ENCODE data around the gene RMDN2. TPM values are rescaled to one million over a fixed set of nuclear protein-coding genes. Genes with fewer than 3 reads are reported as not detected.

Gene RMDN2
- polyA plus RNA-seq, 1 experiment: 5.7 TPM

DNA sequence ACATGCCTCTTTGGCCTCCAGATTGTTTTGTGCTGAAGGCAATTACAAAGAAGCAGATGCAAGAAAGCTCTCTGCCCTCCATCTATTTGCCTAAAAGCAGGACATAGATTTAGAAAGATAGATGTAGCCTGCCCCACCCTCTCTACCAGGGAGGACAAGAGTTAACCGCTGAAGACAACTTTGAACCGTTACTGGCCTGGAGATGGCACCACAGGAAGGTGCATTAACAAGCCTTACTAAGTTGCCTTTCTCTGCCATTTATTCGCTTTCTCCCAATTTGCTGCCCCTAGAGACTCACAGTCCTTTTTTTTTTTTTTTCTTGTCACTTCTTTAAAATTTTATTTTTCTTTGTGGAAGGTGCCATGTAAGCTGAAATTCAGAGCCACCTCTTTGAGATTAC, 28.8 kb upstream of the RMDN2 start:
- Histone ChIP-seq H3K4me3 (ENCODE audit: low read depth, low read length) (no peak overlapping the region), H3K27me3 (ENCODE audit: control insufficient read depth, insufficient read depth, low read length) (no peaks in the 10 kb centered on the region), H3K9me3 (ENCODE audit: control insufficient read depth, insufficient read depth, low read length) (peaks cover 8% of the 10 kb centered on the region), H3K27ac (ENCODE audit: low read depth, low read length) (no peak overlapping the region)
- TF ChIP-seq, protein P1, sequence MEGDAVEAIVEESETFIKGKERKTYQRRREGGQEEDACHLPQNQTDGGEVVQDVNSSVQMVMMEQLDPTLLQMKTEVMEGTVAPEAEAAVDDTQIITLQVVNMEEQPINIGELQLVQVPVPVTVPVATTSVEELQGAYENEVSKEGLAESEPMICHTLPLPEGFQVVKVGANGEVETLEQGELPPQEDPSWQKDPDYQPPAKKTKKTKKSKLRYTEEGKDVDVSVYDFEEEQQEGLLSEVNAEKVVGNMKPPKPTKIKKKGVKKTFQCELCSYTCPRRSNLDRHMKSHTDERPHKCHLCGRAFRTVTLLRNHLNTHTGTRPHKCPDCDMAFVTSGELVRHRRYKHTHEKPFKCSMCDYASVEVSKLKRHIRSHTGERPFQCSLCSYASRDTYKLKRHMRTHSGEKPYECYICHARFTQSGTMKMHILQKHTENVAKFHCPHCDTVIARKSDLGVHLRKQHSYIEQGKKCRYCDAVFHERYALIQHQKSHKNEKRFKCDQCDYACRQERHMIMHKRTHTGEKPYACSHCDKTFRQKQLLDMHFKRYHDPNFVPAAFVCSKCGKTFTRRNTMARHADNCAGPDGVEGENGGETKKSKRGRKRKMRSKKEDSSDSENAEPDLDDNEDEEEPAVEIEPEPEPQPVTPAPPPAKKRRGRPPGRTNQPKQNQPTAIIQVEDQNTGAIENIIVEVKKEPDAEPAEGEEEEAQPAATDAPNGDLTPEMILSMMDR (IDR thresholded peaks at IDR 0.05; ENCODE audit: low read depth, low read length): no peak
- POLR2A ChIA-PET: no interaction called here
- CTCF ChIA-PET: interaction anchor here (0.5 to 3.5 kb wide), 4 partner anchors 19 to 381 kb away, joined by 3 to 11 read pairs (median 6); no protein-coding TSS in a partner anchor
- no peak for DNase-seq (ENCODE audit: low read depth, low spot score)

GRCh38 chr2:37897511-37897910, 27.6 kb upstream of the RMDN2 start:
- Histone ChIP-seq H3K27me3 (ENCODE audit: control insufficient read depth, insufficient read depth, low read length) (no peaks in the 10 kb centered on the region), H3K27ac (ENCODE audit: low read depth, low read length) (no peak overlapping the region), H3K9me3 (ENCODE audit: control insufficient read depth, insufficient read depth, low read length) (peaks cover 8% of the 10 kb centered on the region), H3K4me3 (ENCODE audit: low read depth, low read length) (no peak overlapping the region)
- ChIA-PET POLR2A (no interaction called here), CTCF (interaction anchor here (3.5 kb wide), 1 partner anchor 20 kb away, joined by 11 read pairs; no protein-coding TSS in a partner anchor)
- DNase-seq (ENCODE audit: low read depth, low spot score): no peak
- TF ChIP-seq, protein P1 (IDR thresholded peaks at IDR 0.05; ENCODE audit: low read depth, low read length): no peak

- H3K4me3 ChIP-seq (ENCODE audit: low read depth, low read length): no peak overlapping the region
- TF ChIP-seq, protein P1 (IDR thresholded peaks at IDR 0.05; ENCODE audit: low read depth, low read length): no peak
- ChIA-PET POLR2A (no interaction called here), CTCF (no interaction called here)
- no peaks in the 10 kb centered on the region for H3K27me3 ChIP-seq (ENCODE audit: control insufficient read depth, insufficient read depth, low read length)
- H3K27ac ChIP-seq (ENCODE audit: low read depth, low read length): no peak overlapping the region
- no peak for DNase-seq (ENCODE audit: low read depth, low spot score)
- H3K9me3 ChIP-seq (ENCODE audit: control insufficient read depth, insufficient read depth, low read length): peaks cover 8% of the 10 kb centered on the region
Observed at GRCh38 chr2:37898448-37898847, 26.6 kb upstream of the RMDN2 start.

DNA sequence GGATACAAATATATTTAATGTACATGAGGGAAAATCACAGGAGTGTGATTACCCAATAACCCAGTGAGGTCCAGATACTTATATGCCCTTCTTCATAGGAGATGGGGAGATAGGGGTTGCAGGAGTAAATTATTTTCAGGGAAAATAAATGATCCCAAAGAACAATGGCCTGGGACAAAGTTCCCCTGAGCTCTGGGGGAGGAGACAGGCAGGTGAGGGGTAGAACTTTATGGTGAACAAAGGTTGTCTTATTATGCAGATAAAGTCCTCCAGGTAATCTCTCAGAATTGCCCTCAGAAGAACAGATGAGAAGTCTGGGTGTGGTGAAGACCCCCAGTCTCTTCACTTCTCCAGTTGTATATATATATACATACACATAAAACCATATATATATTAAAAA, 22.1 kb upstream of the RMDN2 start:
- ChIA-PET CTCF (interaction anchor here (0.8 kb wide), 1 partner anchor 371 kb away, joined by 3 read pairs; no protein-coding TSS in a partner anchor), POLR2A (no interaction called here)
- no peak for DNase-seq (ENCODE audit: low read depth, low spot score)
- Histone ChIP-seq H3K4me3 (ENCODE audit: low read depth, low read length) (no peak overlapping the region), H3K27ac (ENCODE audit: low read depth, low read length) (no peak overlapping the region), H3K27me3 (ENCODE audit: control insufficient read depth, insufficient read depth, low read length) (no peaks in the 10 kb centered on the region), H3K9me3 (ENCODE audit: control insufficient read depth, insufficient read depth, low read length) (peaks cover 8% of the 10 kb centered on the region)
- TF ChIP-seq, protein P1 (IDR thresholded peaks at IDR 0.05; ENCODE audit: low read depth, low read length): no peak

- TF ChIP-seq, protein P1 (IDR thresholded peaks at IDR 0.05; ENCODE audit: low read depth, low read length): no peak
- ChIA-PET CTCF (no interaction called here), POLR2A (no interaction called here)
- Histone ChIP-seq H3K9me3 (ENCODE audit: control insufficient read depth, insufficient read depth, low read length) (peaks cover 11% of the 10 kb centered on the region), H3K4me3 (ENCODE audit: low read depth, low read length) (no peak overlapping the region), H3K27ac (ENCODE audit: low read depth, low read length) (no peak overlapping the region), H3K27me3 (ENCODE audit: control insufficient read depth, insufficient read depth, low read length) (no peaks in the 10 kb centered on the region)
- DNase-seq (ENCODE audit: low read depth, low spot score): no peak
Observed at GRCh38 chr2:37904425-37904824, 20.7 kb upstream of the RMDN2 start.

Measured in AG04450 (cell line).